GM23248 (cell line): ENCODE measurements around the gene CRISPLD2. TPM values are rescaled to one million over a fixed set of nuclear protein-coding genes. Genes with fewer than 3 reads are reported as not detected.

Source experiments
- DNase-seq: peaks from one replicate; pipeline ENCODE4 v3.0.0-alpha.2; 2015
- H2AFZ ChIP-seq: fragments of 200-600 bp; sonication (generic); 2 replicates; pipeline ENCODE4 v1.6.1; 2016; ENCODE audit warnings: antibody characterized with exemption
- H3F3A ChIP-seq: fragments of 200-600 bp; sonication (generic); 2 replicates; pipeline ENCODE4 v1.6.1; 2016; ENCODE audit warnings: mild to moderate bottlenecking, antibody characterized with exemption, mixed run types; ENCODE audit not compliant: insufficient read depth
- H3K27ac ChIP-seq: fragments of 200-600 bp; sonication (generic); 2 replicates; pipeline ENCODE4 v1.5.1; 2016; ENCODE audit warnings: mild to moderate bottlenecking
- H3K27me3 ChIP-seq: fragments of 200-600 bp; sonication (generic); replicated peaks from 2 replicates; pipeline ENCODE4 v1.6.1; 2016; ENCODE audit warnings: mild to moderate bottlenecking; ENCODE audit not compliant: insufficient read depth
- H3K36me3 ChIP-seq: fragments of 200-600 bp; sonication (generic); 2 replicates; pipeline ENCODE4 v1.6.1; 2016; ENCODE audit warnings: low read depth, mild to moderate bottlenecking
- H3K4me1 ChIP-seq: fragments of 200-600 bp; sonication (generic); 2 replicates; pipeline ENCODE4 v1.6.1; 2016; ENCODE audit warnings: mild to moderate bottlenecking; ENCODE audit not compliant: insufficient read depth
- H3K4me2 ChIP-seq: fragments of 200-600 bp; sonication (generic); one replicate; pipeline ENCODE4 v1.6.1; 2016; ENCODE audit warnings: mild to moderate bottlenecking; ENCODE audit not compliant: unreplicated experiment
- H3K4me3 ChIP-seq: fragments of 200-600 bp; sonication (generic); 2 replicates; pipeline ENCODE4 v1.5.1; 2016; ENCODE audit warnings: mild to moderate bottlenecking
- H3K79me2 ChIP-seq: fragments of 200-600 bp; sonication (generic); 2 replicates; pipeline ENCODE4 v1.6.1; 2016; ENCODE audit warnings: mild to moderate bottlenecking; ENCODE audit not compliant: insufficient read depth
- H3K9ac ChIP-seq: fragments of 200-600 bp; sonication (generic); 2 replicates; pipeline ENCODE4 v1.6.1; 2016; ENCODE audit warnings: mild to moderate bottlenecking
- H3K9me2 ChIP-seq: fragments of 200-600 bp; sonication (generic); 2 replicates; pipeline ENCODE4 v1.6.1; 2016; ENCODE audit warnings: mixed run types, mild to moderate bottlenecking, moderate library complexity; ENCODE audit not compliant: insufficient read depth
- H3K9me3 ChIP-seq: fragments of 200-600 bp; sonication (generic); one replicate; pipeline ENCODE4 v1.6.1; 2017; ENCODE audit warnings: low read depth
- H4K20me1 ChIP-seq: fragments of 200-600 bp; sonication (generic); 2 replicates; pipeline ENCODE4 v1.6.0; 2016; ENCODE audit not compliant: insufficient read depth
- EZH2 ChIP-seq: fragments of 200-600 bp; sonication (generic); IDR thresholded peaks from 2 replicates; pipeline ENCODE4 v1.6.1; 2018; ENCODE audit warnings: antibody characterized with exemption, mild to moderate bottlenecking; ENCODE audit not compliant: insufficient read depth, poor library complexity, severe bottlenecking
- EZH2phosphoT487 ChIP-seq: fragments of 200-600 bp; sonication (generic); IDR thresholded peaks from 2 replicates; pipeline ENCODE4 v1.6.1; 2018; ENCODE audit warnings: antibody characterized with exemption, moderate library complexity, mild to moderate bottlenecking, low read depth; ENCODE audit not compliant: insufficient read depth
- whole genome bisulfite sequencing, 2 experiments: methylation state at CpG; one replicate each; pipeline ENCODE4 v1.1.6; 2015 to 2017; ENCODE audit warnings: low lambda C conversion rate in 2 of 2, low coverage in 1 of 2; ENCODE audit errors: missing lambda C conversion rate in 2 of 2; 5-methylcytosine and 5-hydroxymethylcytosine counted together
- in situ Hi-C: fragments of 300-500 bp; cut with MboI; formaldehyde crosslinking; loops from 2 replicates; pipeline ENCODE4 v1.15.0; 2020
- polyA plus RNA-seq: library from polyadenylated mRNA; unstranded; fragments of >200 nt; fragmentation: Nextera tagmentation; extraction: Ambion mirVana; gene quantifications from 2 replicates; pipeline ENCODE4 v1.2.1, GENCODE V29; 2016
- total RNA-seq: library from RNA; depleted of rRNA; stranded (reverse); fragments of >200 nt; shearing (Covaris generic); gene quantifications from 2 replicates; pipeline ENCODE4 v1.2.3, GENCODE V29; 2014

Gene CRISPLD2
- total and polyA plus RNA-seq, 2 experiments from 2014 or later, result 21.5 to 36.3 TPM

DNA sequence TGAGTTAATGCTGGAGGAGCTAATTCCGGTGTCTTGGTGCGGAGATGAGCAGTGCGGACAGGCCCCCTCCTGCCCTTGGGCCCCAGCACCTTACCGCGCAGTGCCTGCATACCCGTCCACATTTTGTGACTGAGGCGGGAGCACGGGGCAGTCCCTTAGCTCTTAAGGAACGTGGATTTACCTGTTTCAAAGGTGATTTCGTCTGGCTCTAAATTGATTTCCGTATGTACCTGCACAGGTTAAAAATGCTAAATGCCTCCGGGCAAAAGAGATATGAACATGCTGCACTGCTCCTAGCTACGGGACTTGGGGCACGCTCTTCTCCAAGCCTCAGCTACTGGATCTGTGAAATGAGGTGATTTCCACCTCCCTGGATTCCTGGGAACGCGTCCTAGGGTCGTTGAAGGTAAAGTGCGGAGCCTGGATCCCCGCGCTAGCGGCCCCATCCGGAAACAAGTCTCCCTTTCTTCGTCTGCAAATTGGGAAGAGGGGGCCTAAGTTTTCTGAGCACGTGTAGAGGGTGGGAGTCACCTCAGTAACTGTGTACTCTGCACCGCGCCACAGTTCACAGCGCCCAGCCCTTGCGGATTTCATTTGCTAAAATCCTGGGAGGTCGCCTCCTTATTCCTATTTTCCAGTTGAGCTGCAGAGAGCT lies 669 bp upstream of the CRISPLD2 start:
- Histone ChIP-seq H3K79me2 (peaks cover 32% of the 10 kb centered on the region), H3K4me1 (peaks cover 39% of the 10 kb centered on the region), H3K9me3 (no peaks in the 10 kb centered on the region), H3K27ac (no peak overlapping the region), H2AFZ (no peak overlapping the region), H3F3A (peaks cover 26% of the 10 kb centered on the region), H3K4me3 (peak overlapping the region; percentile 85), H3K9me2 (no peaks in the 10 kb centered on the region), H4K20me1 (no peaks in the 10 kb centered on the region), H3K9ac (no peak overlapping the region), H3K4me2 (peak overlapping the region; percentile 95), H3K36me3 (no peaks in the 10 kb centered on the region), H3K27me3 (no peaks in the 10 kb centered on the region)
- DNase-seq, result no peak
- TF ChIP-seq EZH2phosphoT487 (no peak), EZH2 (no peak)
- WGBS, 2 experiments, result 85 to 87% methylated on average over 29 of the region's 29 CpGs
- in situ Hi-C loops, result no loop called here

DNA sequence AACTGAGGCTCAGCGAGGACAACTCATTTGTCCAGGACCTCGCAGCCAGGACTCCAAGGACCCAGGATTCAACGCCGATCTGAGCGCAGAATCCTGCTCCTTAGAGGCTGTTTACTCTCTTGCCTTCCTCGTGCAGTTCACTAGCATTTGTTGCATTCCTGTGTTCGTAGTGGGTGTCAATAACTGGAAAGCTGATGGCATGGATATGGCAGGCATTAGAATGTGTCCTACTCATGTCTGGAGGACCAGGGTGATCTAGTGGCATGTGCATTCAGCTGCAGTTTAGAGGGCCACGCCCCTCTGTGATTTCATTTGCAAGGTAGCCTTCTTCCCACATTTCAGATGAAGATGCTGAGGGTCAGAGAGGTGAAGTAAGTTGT lies 510 bp downstream of the CRISPLD2 start:
- H3K4me3 ChIP-seq, result peak overlapping the region; percentile 85
- TF ChIP-seq EZH2 (no peak), EZH2phosphoT487 (no peak)
- in situ Hi-C loops, result no loop called here
- WGBS, 2 experiments, result 0 to 2% methylated on average over 8 of the region's 8 CpGs
- H3K27me3 ChIP-seq, result no peaks in the 10 kb centered on the region
- H3F3A ChIP-seq, result peaks cover 30% of the 10 kb centered on the region
- peaks cover 41% of the 10 kb centered on the region for H3K79me2 ChIP-seq
- H3K9ac ChIP-seq, result peak overlapping the region; percentile 87
- H3K4me2 ChIP-seq, result peak overlapping the region; percentile 95
- no peaks in the 10 kb centered on the region for H3K36me3 ChIP-seq
- DNase-seq, result peak; percentile 66
- peak overlapping the region; percentile 79 for H3K27ac ChIP-seq
- no peaks in the 10 kb centered on the region for H3K9me2 ChIP-seq
- H2AFZ ChIP-seq, result peak overlapping the region; percentile 21
- H4K20me1 ChIP-seq, result no peaks in the 10 kb centered on the region
- H3K4me1 ChIP-seq, result peaks cover 39% of the 10 kb centered on the region
- H3K9me3 ChIP-seq, result no peaks in the 10 kb centered on the region

DNA sequence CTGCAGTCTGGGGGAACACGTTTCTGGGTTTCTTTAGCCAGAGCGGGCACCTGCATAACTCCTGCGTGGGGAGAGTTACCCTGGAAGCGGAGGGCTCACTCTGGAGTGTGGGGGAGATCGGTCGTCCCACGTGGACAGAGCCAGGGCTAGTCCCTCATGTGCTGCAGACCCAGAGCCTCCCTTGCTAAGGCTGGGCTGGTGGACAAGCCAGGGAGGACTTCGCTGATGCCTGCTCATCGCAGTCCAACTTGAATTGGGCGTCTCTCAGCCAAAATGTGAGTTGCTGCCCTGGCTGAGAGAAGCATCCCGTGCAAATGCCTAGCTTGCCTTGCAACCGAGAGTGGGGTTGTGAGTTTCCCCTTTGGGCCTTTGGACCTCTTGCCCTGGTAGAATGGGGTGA lies 986 bp downstream of the CRISPLD2 start:
- H2AFZ ChIP-seq, result no peak overlapping the region
- no peaks in the 10 kb centered on the region for H3K9me3 ChIP-seq
- 5 to 7% methylated on average over 12 of the region's 12 CpGs for WGBS, 2 experiments
- H3K27ac ChIP-seq, result peak overlapping the region; percentile 79
- TF ChIP-seq EZH2phosphoT487 (no peak), EZH2 (no peak)
- H3K4me2 ChIP-seq, result peak overlapping the region; percentile 95
- peak overlapping the region; percentile 87 for H3K9ac ChIP-seq
- peaks cover 30% of the 10 kb centered on the region for H3F3A ChIP-seq
- in situ Hi-C loops, result no loop called here
- no peaks in the 10 kb centered on the region for H3K36me3 ChIP-seq
- peak; percentile 61 for DNase-seq
- peaks cover 40% of the 10 kb centered on the region for H3K4me1 ChIP-seq
- peaks cover 41% of the 10 kb centered on the region for H3K79me2 ChIP-seq
- H4K20me1 ChIP-seq, result no peaks in the 10 kb centered on the region
- H3K27me3 ChIP-seq, result no peaks in the 10 kb centered on the region
- peak overlapping the region; percentile 85 for H3K4me3 ChIP-seq
- H3K9me2 ChIP-seq, result no peaks in the 10 kb centered on the region

DNA sequence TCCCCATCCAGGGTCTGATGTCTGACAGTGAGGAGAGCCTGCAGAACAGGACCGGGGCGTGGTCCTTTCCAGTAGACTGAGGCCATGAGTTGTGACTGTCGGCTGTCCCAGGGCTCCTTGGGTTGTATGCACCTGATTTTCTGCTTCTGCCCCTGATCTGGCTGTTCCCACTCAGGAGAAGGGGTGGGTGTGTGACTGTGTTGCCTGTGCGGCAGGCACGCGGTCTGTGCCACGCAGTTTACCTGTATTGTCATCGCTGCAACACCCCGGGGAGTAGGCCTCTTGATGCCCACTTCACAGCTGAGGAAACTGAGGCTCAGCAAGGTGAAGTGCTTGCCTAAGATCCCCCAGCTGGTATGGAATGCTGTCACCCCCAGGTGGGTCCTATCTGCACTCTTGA lies 1.4 kb downstream of the CRISPLD2 start:
- H3K36me3 ChIP-seq, result no peaks in the 10 kb centered on the region
- peak overlapping the region; percentile 95 for H3K4me2 ChIP-seq
- in situ Hi-C loops, result no loop called here
- peaks cover 33% of the 10 kb centered on the region for H3F3A ChIP-seq
- TF ChIP-seq EZH2phosphoT487, result no peak
- no peak for TF ChIP-seq EZH2
- H3K4me3 ChIP-seq, result peak overlapping the region; percentile 85
- H2AFZ ChIP-seq, result no peak overlapping the region
- no peaks in the 10 kb centered on the region for H3K9me2 ChIP-seq
- 59 to 63% methylated on average over 9 of the region's 9 CpGs for WGBS, 2 experiments
- peaks cover 44% of the 10 kb centered on the region for H3K4me1 ChIP-seq
- no peaks in the 10 kb centered on the region for H3K27me3 ChIP-seq
- H3K79me2 ChIP-seq, result peaks cover 41% of the 10 kb centered on the region
- no peak for DNase-seq
- no peaks in the 10 kb centered on the region for H3K9me3 ChIP-seq
- peak overlapping the region; percentile 87 for H3K9ac ChIP-seq
- H3K27ac ChIP-seq, result peak overlapping the region; percentile 79
- no peaks in the 10 kb centered on the region for H4K20me1 ChIP-seq
